Fibroblast of lung (primary cell): Measurements from ENCODE around the gene CABLES1. TPM values are rescaled to one million over a fixed set of nuclear protein-coding genes. Genes with fewer than 3 reads are reported as not detected.

Experiments used
- DNase-seq, 2 donors: peaks; one replicate each; pipeline versions ENCODE4 v3.0.0 to v3.0.0-alpha.2; 2010; ENCODE audit warnings: low read depth in 2 of 2
- H2AFZ ChIP-seq: 2 replicates; pipeline ENCODE4 v1.5.1; 2012; ENCODE audit warnings: low read length, control low read depth, inconsistent platforms
- H3K27ac ChIP-seq: 2 replicates; pipeline ENCODE4 v1.5.1; 2011; ENCODE audit warnings: low read length, control low read depth; ENCODE audit not compliant: insufficient read depth
- H3K27me3 ChIP-seq: 2 replicates; pipeline ENCODE4 v1.5.1; 2011; ENCODE audit warnings: mild to moderate bottlenecking, low read length; ENCODE audit not compliant: control insufficient read depth, insufficient read depth
- H3K36me3 ChIP-seq: 2 replicates; pipeline ENCODE4 v1.5.1; 2011; ENCODE audit warnings: low read length; ENCODE audit not compliant: control insufficient read depth, insufficient read depth
- H3K4me1 ChIP-seq: 2 replicates; pipeline ENCODE4 v1.5.1; 2011; ENCODE audit warnings: low read length; ENCODE audit not compliant: control insufficient read depth, insufficient read depth; ENCODE audit errors: extremely low read depth
- H3K4me2 ChIP-seq: 2 replicates; pipeline ENCODE4 v1.5.1; 2011; ENCODE audit warnings: low read length, control low read depth; ENCODE audit not compliant: insufficient read depth; ENCODE audit errors: extremely low read depth
- H3K4me3 ChIP-seq, 4 experiments: fragments of 200-600 bp in 1 of 4; sonication (generic) in 1 of 4; replicated peaks in 1 of 4; 2 replicates each; pipeline ENCODE4 v1.5.1; 2011 to 2016; ENCODE audit warnings: low read length in 4 of 4, low read depth in 3 of 4, mild to moderate bottlenecking in 3 of 4, control low read depth in 2 of 4, inconsistent platforms in 1 of 4, mixed read lengths in 1 of 4; ENCODE audit not compliant: insufficient read depth in 1 of 4; ENCODE audit errors: control extremely low read depth in 1 of 4
- H3K79me2 ChIP-seq: 2 replicates; pipeline ENCODE4 v1.5.1; 2012; ENCODE audit warnings: mild to moderate bottlenecking, low read length, inconsistent platforms; ENCODE audit not compliant: control insufficient read depth, insufficient read depth
- H3K9ac ChIP-seq: 2 replicates; pipeline ENCODE4 v1.5.1; 2011; ENCODE audit warnings: mild to moderate bottlenecking, low read length, control low read depth; ENCODE audit not compliant: insufficient read depth
- H3K9me3 ChIP-seq: 2 replicates; pipeline ENCODE4 v1.5.1; 2012; ENCODE audit warnings: low read depth, low read length; ENCODE audit not compliant: control insufficient read depth, insufficient read depth
- H4K20me1 ChIP-seq: 2 replicates; pipeline ENCODE4 v1.5.1; 2011; ENCODE audit warnings: low read length; ENCODE audit not compliant: control insufficient read depth, insufficient read depth; ENCODE audit errors: extremely low read depth
- EZH2 ChIP-seq: IDR thresholded peaks from 2 replicates; pipeline ENCODE4 v1.5.1; 2012; ENCODE audit warnings: low read length, control low read depth, mild to moderate bottlenecking; ENCODE audit errors: missing control alignments
- polyA plus RNA-seq, 2 donors: library from polyadenylated mRNA; depleted of rRNA in 1 of 2; stranded (reverse) in 1 of 2; unstranded in 1 of 2; fragments of >200 nt; gene quantifications; 2 replicates each; pipeline ENCODE4 v1.2.1, GENCODE V29; 2011 to 2012; ENCODE audit warnings: missing spikeins in 1 of 2
- total RNA-seq: library from RNA; depleted of rRNA; stranded (reverse); fragments of >200 nt; gene quantifications from 2 replicates; pipeline ENCODE4 v1.2.1, GENCODE V29; 2014
- TF ChIP-seq, protein P1 (sequence below), 2 donors: IDR thresholded peaks in 1 of 2; conservative IDR thresholded peaks in 1 of 2; 1 replicate in 1 of 2; 2 replicates in 1 of 2; pipeline ENCODE4 v1.5.1; 2011 to 2012; ENCODE audit warnings: low read length in 2 of 2, control low read depth in 1 of 2, inconsistent platforms in 1 of 2, low read depth in 1 of 2, mild to moderate bottlenecking in 1 of 2

Gene CABLES1
- total and polyA plus RNA-seq, 2 donors (not counting 1 experiment from before 2014, with no cell fraction given): 5.1 to 11.4 TPM

DNA sequence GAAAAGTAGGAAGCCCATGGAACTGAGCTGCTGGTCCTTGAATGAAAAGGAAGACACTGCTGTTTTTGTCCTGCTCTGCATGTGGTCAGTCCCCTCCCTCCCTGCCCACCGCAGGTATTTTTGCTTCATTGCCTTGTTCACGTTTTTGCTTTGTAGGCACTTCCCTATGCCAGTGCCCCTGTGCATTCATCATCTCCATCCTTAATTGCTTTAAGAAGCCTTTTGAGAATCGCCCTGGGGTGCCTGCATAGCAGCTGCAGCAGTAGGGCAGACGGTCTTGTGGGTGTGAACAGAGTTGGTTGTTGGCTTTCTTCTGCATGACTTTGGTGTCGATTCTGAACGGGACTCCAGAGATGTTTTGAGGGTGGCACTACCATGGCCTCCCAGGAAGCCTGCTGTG, 97.0 kb downstream of the CABLES1 start:
- no peak overlapping the region for H3K27ac ChIP-seq

DNA sequence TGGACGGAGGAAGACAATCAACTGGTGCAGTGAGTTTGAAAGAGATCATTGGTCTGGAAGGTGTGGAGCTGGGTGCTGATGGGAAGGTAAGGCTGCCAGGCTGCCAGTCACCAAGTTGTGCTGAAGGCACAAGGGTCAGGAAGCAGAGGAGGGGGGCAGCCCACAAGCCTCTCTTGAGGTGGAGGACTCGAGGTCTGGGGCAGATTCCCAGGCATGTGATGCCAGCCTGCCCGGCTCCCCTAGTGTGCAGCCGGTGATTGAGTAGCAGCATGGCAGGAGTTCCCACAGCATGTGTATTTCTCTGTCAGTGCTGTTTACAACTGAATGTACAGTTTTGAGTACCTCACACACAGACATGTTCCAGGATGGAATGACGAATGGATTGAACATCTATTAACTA, 99.3 kb downstream of the CABLES1 start:
- Histone ChIP-seq H3K4me3 (no peak overlapping the region), H3K4me2 (no peak overlapping the region), H3K27me3 (no peaks in the 10 kb centered on the region), H3K36me3 (peaks cover 1% of the 10 kb centered on the region), H3K9ac (no peak overlapping the region), H3K27ac (no peak overlapping the region), H3K9me3 (no peaks in the 10 kb centered on the region), H3K4me1 (peaks cover 18% of the 10 kb centered on the region), H4K20me1 (no peaks in the 10 kb centered on the region), H3K79me2 (no peaks in the 10 kb centered on the region), H2AFZ (no peak overlapping the region)
- no peak for DNase-seq
- no peak for TF ChIP-seq EZH2
- TF ChIP-seq, protein P1, sequence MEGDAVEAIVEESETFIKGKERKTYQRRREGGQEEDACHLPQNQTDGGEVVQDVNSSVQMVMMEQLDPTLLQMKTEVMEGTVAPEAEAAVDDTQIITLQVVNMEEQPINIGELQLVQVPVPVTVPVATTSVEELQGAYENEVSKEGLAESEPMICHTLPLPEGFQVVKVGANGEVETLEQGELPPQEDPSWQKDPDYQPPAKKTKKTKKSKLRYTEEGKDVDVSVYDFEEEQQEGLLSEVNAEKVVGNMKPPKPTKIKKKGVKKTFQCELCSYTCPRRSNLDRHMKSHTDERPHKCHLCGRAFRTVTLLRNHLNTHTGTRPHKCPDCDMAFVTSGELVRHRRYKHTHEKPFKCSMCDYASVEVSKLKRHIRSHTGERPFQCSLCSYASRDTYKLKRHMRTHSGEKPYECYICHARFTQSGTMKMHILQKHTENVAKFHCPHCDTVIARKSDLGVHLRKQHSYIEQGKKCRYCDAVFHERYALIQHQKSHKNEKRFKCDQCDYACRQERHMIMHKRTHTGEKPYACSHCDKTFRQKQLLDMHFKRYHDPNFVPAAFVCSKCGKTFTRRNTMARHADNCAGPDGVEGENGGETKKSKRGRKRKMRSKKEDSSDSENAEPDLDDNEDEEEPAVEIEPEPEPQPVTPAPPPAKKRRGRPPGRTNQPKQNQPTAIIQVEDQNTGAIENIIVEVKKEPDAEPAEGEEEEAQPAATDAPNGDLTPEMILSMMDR (conservative IDR thresholded peaks at IDR 0.05 in 1 of 2, IDR thresholded peaks at IDR 0.05 in 1 of 2; ENCODE audit: low read depth in 1 of 2, low read length in 2 of 2): no peak

More for the DNA sequence above, 97.0 kb downstream of the CABLES1 start:
- H3K9ac ChIP-seq: no peak overlapping the region
- no peak overlapping the region for H2AFZ ChIP-seq
- no peak overlapping the region for H3K4me2 ChIP-seq
- TF ChIP-seq, protein P1 (conservative IDR thresholded peaks at IDR 0.05 in 1 of 2, IDR thresholded peaks at IDR 0.05 in 1 of 2; ENCODE audit: low read depth in 1 of 2, low read length in 2 of 2): no peak
- no peak for TF ChIP-seq EZH2
- H3K79me2 ChIP-seq: no peaks in the 10 kb centered on the region
- no peaks in the 10 kb centered on the region for H4K20me1 ChIP-seq
- no peak for DNase-seq
- peaks cover 1% of the 10 kb centered on the region for H3K36me3 ChIP-seq
- peaks cover 22% of the 10 kb centered on the region for H3K4me1 ChIP-seq
- no peaks in the 10 kb centered on the region for H3K9me3 ChIP-seq
- no peaks in the 10 kb centered on the region for H3K27me3 ChIP-seq
- H3K4me3 ChIP-seq: no peak overlapping the region

DNA sequence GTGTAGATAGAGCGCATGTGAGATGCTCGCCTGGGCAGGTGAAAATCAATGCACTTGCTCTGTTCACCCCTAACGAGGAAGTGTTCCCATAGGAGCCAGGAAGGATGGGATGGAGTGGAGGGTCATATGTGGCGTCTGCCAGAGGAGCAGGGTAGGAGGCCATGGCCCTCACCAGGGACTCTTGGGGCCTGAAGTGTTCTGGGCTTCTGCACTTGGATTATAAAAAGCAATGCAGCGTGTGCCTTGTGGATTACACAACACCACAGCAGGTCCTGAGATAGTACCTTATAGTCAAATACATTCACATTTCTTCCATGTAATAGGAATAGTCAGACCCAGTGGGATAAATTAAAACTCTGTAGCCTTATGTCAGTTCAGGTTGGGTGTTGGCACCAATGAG, 100.1 kb downstream of the CABLES1 start:
- Histone ChIP-seq H3K9me3 (no peaks in the 10 kb centered on the region), H3K27ac (no peak overlapping the region), H3K4me3 (no peak overlapping the region), H3K9ac (no peak overlapping the region), H3K4me1 (peaks cover 16% of the 10 kb centered on the region), H3K36me3 (peaks cover 1% of the 10 kb centered on the region), H2AFZ (no peak overlapping the region), H3K4me2 (no peak overlapping the region), H3K27me3 (no peaks in the 10 kb centered on the region), H4K20me1 (no peaks in the 10 kb centered on the region), H3K79me2 (no peaks in the 10 kb centered on the region)
- DNase-seq: no peak
- no peak for TF ChIP-seq EZH2
- TF ChIP-seq, protein P1 (conservative IDR thresholded peaks at IDR 0.05 in 1 of 2, IDR thresholded peaks at IDR 0.05 in 1 of 2; ENCODE audit: low read depth in 1 of 2, low read length in 2 of 2): no peak
